A549 (cell line): ENCODE measurements around the gene CARS1.

Experiments used
- CBX8 ChIP-seq: fragments of 200-600 bp; sonication (generic); IDR thresholded peaks from 2 replicates; pipeline ENCODE4 v1.6.1; 2016
- KDM1A ChIP-seq: fragments of 200-600 bp; sonication (generic); IDR thresholded peaks from 2 replicates; pipeline ENCODE4 v1.6.1; 2016; ENCODE audit warnings: low read depth, mild to moderate bottlenecking
- TF ChIP-seq, protein P1 (sequence below): fragments of >200 bp; sonication (Bioruptor Twin); formaldehyde crosslinking; IDR thresholded peaks from 3 replicates; pipeline ENCODE4 v1.5.1; 2016
- TF ChIP-seq, protein P2 (sequence below): IDR thresholded peaks from 2 replicates; pipeline ENCODE4 v1.6.1; 2012

GRCh38 chr11:2955906-2956476, 101.2 kb downstream of the CARS1 start:
- TF ChIP-seq KDM1A (no peak), CBX8 (no peak)
- TF ChIP-seq, protein P1, sequence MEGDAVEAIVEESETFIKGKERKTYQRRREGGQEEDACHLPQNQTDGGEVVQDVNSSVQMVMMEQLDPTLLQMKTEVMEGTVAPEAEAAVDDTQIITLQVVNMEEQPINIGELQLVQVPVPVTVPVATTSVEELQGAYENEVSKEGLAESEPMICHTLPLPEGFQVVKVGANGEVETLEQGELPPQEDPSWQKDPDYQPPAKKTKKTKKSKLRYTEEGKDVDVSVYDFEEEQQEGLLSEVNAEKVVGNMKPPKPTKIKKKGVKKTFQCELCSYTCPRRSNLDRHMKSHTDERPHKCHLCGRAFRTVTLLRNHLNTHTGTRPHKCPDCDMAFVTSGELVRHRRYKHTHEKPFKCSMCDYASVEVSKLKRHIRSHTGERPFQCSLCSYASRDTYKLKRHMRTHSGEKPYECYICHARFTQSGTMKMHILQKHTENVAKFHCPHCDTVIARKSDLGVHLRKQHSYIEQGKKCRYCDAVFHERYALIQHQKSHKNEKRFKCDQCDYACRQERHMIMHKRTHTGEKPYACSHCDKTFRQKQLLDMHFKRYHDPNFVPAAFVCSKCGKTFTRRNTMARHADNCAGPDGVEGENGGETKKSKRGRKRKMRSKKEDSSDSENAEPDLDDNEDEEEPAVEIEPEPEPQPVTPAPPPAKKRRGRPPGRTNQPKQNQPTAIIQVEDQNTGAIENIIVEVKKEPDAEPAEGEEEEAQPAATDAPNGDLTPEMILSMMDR: no peak
- TF ChIP-seq, protein P2, sequence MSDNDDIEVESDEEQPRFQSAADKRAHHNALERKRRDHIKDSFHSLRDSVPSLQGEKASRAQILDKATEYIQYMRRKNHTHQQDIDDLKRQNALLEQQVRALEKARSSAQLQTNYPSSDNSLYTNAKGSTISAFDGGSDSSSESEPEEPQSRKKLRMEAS: no peak
